GM23338 (cell line): Measurements from ENCODE around the gene POLE. TPM values are rescaled to one million over a fixed set of nuclear protein-coding genes. Genes with fewer than 3 reads are reported as not detected.

Experiments
- ATAC-seq: fragments of 200-7000 bp; cut with Tn5 transposase; 3 replicates; pipeline ENCODE4 v1.9.1; 2020
- DNase-seq: peaks from one replicate; pipeline ENCODE4 v3.0.0-alpha.2; 2015; ENCODE audit warnings: low spot score
- H2AFZ ChIP-seq: fragments of 200-600 bp; sonication (generic); 2 replicates; pipeline ENCODE4 v1.8.0; 2016; ENCODE audit warnings: antibody characterized with exemption, mild to moderate bottlenecking, moderate library complexity
- H3F3A ChIP-seq: fragments of 200-600 bp; sonication (generic); replicated peaks from 2 replicates; pipeline ENCODE4 v1.8.0; 2017; ENCODE audit warnings: antibody characterized with exemption, mixed run types, low read depth
- H3K27ac ChIP-seq: fragments of 200-600 bp; sonication (generic); 2 replicates; pipeline ENCODE4 v1.6.1; 2016; ENCODE audit warnings: low read depth
- H3K27me3 ChIP-seq: fragments of 200-600 bp; sonication (generic); 2 replicates; pipeline ENCODE4 v1.8.0; 2016; ENCODE audit warnings: mild to moderate bottlenecking, mixed run types, moderate library complexity; ENCODE audit not compliant: insufficient read depth
- H3K36me3 ChIP-seq: fragments of 200-600 bp; sonication (generic); 2 replicates; pipeline ENCODE4 v1.8.0; 2016; ENCODE audit warnings: mild to moderate bottlenecking; ENCODE audit not compliant: insufficient read depth
- H3K4me1 ChIP-seq: fragments of 200-600 bp; sonication (generic); 2 replicates; pipeline ENCODE4 v1.8.0; 2016; ENCODE audit warnings: mild to moderate bottlenecking, moderate library complexity; ENCODE audit not compliant: insufficient read depth
- H3K4me2 ChIP-seq: fragments of 200-600 bp; sonication (generic); 2 replicates; pipeline ENCODE4 v1.7.1; 2017; ENCODE audit warnings: mixed run types
- H3K4me3 ChIP-seq: fragments of 200-600 bp; sonication (generic); 2 replicates; pipeline ENCODE4 v1.6.1; 2016; ENCODE audit warnings: mixed run types
- H3K79me2 ChIP-seq: fragments of 200-600 bp; sonication (generic); replicated peaks from 2 replicates; pipeline ENCODE4 v1.8.0; 2017; ENCODE audit warnings: mild to moderate bottlenecking; ENCODE audit not compliant: insufficient read depth
- H3K9me2 ChIP-seq: fragments of 200-600 bp; sonication (generic); 2 replicates; pipeline ENCODE4 v1.8.0; 2017; ENCODE audit not compliant: insufficient read depth
- H4K20me1 ChIP-seq: fragments of 200-600 bp; sonication (generic); replicated peaks from 2 replicates; pipeline ENCODE4 v1.8.0; 2017; ENCODE audit warnings: mild to moderate bottlenecking; ENCODE audit not compliant: insufficient read depth
- H3K27ac Mint-ChIP-seq: 2 replicates; pipeline ENCODE4 v1.8.0; 2020; ENCODE audit warnings: inconsistent platforms, mild to moderate bottlenecking, moderate library complexity, mixed read lengths
- H3K27me3 Mint-ChIP-seq: 3 replicates; pipeline ENCODE4 v1.8.0; 2022; ENCODE audit warnings: low read depth, mild to moderate bottlenecking, moderate library complexity, mixed read lengths, inconsistent platforms; ENCODE audit not compliant: insufficient read depth, poor library complexity
- H3K36me3 Mint-ChIP-seq: 3 replicates; pipeline ENCODE4 v1.8.0; 2021; ENCODE audit warnings: low read depth, mild to moderate bottlenecking, inconsistent platforms, moderate library complexity, mixed read lengths
- H3K4me1 Mint-ChIP-seq: 3 replicates; pipeline ENCODE4 v1.8.0; 2020; ENCODE audit warnings: mild to moderate bottlenecking, inconsistent platforms, mixed read lengths
- H3K4me3 Mint-ChIP-seq: 3 replicates; pipeline ENCODE4 v1.8.0; 2021; ENCODE audit warnings: moderate library complexity, mild to moderate bottlenecking, inconsistent platforms, mixed read lengths
- H3K9me3 Mint-ChIP-seq: 3 replicates; pipeline ENCODE4 v1.8.0; 2020; ENCODE audit warnings: moderate library complexity, mild to moderate bottlenecking, inconsistent platforms, mixed read lengths
- CREB1 ChIP-seq: fragments of 250-450 bp; sonication (Bioruptor Pico); IDR thresholded peaks from 2 replicates; pipeline ENCODE4 v1.5.0; 2020; ENCODE audit warnings: low read depth, mild to moderate bottlenecking, moderate library complexity
- CTCF ChIP-seq, 2 experiments: fragments of 200-600 bp in 1 of 2; sonication (generic) in 1 of 2; conservative IDR thresholded peaks; 2 replicates each; pipeline versions ENCODE4 v1.5.1 to v1.6.1; 2016 to 2017; ENCODE audit warnings: antibody characterized with exemption in 2 of 2, low read depth in 2 of 2, mild to moderate bottlenecking in 2 of 2, moderate library complexity in 1 of 2
- EZH2 ChIP-seq: fragments of 200-600 bp; sonication (generic); IDR thresholded peaks from one replicate; pipeline ENCODE4 v1.8.0; 2017; ENCODE audit warnings: antibody characterized with exemption, mild to moderate bottlenecking, low read depth; ENCODE audit not compliant: unreplicated experiment
- EZH2phosphoT487 ChIP-seq: fragments of 200-600 bp; sonication (generic); IDR thresholded peaks from one replicate; pipeline ENCODE4 v1.8.1; 2018; ENCODE audit warnings: antibody characterized with exemption; ENCODE audit not compliant: unreplicated experiment
- JUNB ChIP-seq: IDR thresholded peaks from one replicate; pipeline ENCODE4 v1.6.1; 2016; ENCODE audit warnings: antibody characterized with exemption; ENCODE audit not compliant: unreplicated experiment
- NANOG ChIP-seq: IDR thresholded peaks from 2 replicates; pipeline ENCODE4 v1.6.1; 2016; ENCODE audit warnings: antibody characterized with exemption, borderline replicate concordance
- ZNF114 ChIP-seq: fragments of 250-450 bp; sonication (Bioruptor Pico); IDR thresholded peaks from 2 replicates; pipeline ENCODE4 v1.5.0; 2020; ENCODE audit warnings: mild to moderate bottlenecking, moderate library complexity
- ZNF331 ChIP-seq: fragments of 250-450 bp; sonication (Bioruptor Pico); IDR thresholded peaks from 2 replicates; pipeline ENCODE4 v1.5.0; 2020; ENCODE audit warnings: low read depth, mild to moderate bottlenecking, moderate library complexity
- ZNF462 ChIP-seq: fragments of 250-450 bp; sonication (Bioruptor Pico); IDR thresholded peaks from 2 replicates; pipeline ENCODE4 v1.5.0; 2020; ENCODE audit warnings: mild to moderate bottlenecking, moderate library complexity
- polyA plus RNA-seq: library from polyadenylated mRNA; unstranded; fragments of >200 nt; fragmentation: Nextera tagmentation; extraction: Ambion mirVana; gene quantifications from 2 replicates; pipeline ENCODE4 v1.2.1, GENCODE V29; 2016
- total RNA-seq: library from RNA; depleted of rRNA; stranded (reverse); fragments of >200 nt; shearing (Covaris generic); gene quantifications from 2 replicates; pipeline ENCODE4 v1.2.3, GENCODE V29; 2014
- TF ChIP-seq, protein P1 (sequence below): IDR thresholded peaks from one replicate; pipeline ENCODE4 v1.6.1; 2018; ENCODE audit warnings: antibody characterized with exemption; ENCODE audit not compliant: unreplicated experiment
- TF ChIP-seq, protein P2 (sequence below): IDR thresholded peaks from 2 replicates; pipeline ENCODE4 v1.6.1; 2016; ENCODE audit warnings: antibody characterized with exemption

POLE gene
- total and polyA plus RNA-seq, 2 experiments from 2014 or later = 33.6 to 125 TPM

DNA sequence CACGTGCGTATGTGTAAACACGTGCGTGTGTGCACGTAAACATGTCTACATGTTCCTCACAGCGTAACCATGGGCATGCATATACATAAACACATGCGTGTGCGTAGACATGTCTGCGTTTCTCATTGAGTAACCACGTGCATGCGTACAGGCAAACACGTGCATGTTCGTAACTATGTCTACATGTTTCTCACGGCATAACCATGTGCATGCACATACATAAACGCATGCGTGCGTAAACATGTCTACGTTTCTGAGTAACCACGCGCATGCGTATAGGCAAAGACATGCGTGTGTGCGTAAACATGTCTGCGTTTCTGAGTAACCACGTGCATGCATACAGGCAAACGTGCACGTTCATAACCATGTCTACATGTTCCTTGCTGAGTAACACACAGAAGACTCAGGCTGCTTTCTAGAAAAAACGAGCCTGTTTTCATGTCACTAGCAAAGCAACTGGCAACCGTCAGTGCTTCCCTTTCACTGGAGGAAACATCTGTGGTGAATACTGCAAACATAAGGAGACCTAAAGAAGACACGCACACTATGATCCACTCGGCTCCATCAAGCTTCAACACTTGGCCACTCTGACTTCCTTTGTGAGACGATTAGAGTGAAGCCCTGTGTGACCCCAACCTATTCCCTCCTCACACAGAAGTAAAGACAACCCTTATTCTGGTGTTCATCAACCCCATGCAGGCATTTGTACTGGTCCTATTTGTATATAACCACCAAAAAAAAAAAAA lies 28.8 kb downstream of the POLE start:
- no peak overlapping the region for H3K4me3 ChIP-seq
- no peaks in the 10 kb centered on the region for H3K79me2 ChIP-seq
- peaks cover 77% of the 10 kb centered on the region for H3K36me3 ChIP-seq
- H3K27ac Mint-ChIP-seq = no peak overlapping the region
- H3K4me1 ChIP-seq = no peaks in the 10 kb centered on the region
- no peaks in the 10 kb centered on the region for H3K27me3 ChIP-seq
- 0 out of 2 replicates have a peak, but pooled peaks cover 12% of the 10 kb centered on the region for H3F3A ChIP-seq
- H3K4me1 Mint-ChIP-seq = no peaks in the 10 kb centered on the region
- H3K27me3 Mint-ChIP-seq = peaks cover 2% of the 10 kb centered on the region
- peaks cover 6% of the 10 kb centered on the region for H4K20me1 ChIP-seq
- H3K9me2 ChIP-seq = no peaks in the 10 kb centered on the region
- H3K36me3 Mint-ChIP-seq = peaks cover 93% of the 10 kb centered on the region
- no peak overlapping the region for H3K4me3 Mint-ChIP-seq
- H3K4me2 ChIP-seq = no peak overlapping the region
- DNase-seq = no peak
- no peak overlapping the region for H3K27ac ChIP-seq
- no peak overlapping the region for H2AFZ ChIP-seq
- no peaks in the 10 kb centered on the region for H3K9me3 Mint-ChIP-seq
- TF ChIP-seq, protein P1, sequence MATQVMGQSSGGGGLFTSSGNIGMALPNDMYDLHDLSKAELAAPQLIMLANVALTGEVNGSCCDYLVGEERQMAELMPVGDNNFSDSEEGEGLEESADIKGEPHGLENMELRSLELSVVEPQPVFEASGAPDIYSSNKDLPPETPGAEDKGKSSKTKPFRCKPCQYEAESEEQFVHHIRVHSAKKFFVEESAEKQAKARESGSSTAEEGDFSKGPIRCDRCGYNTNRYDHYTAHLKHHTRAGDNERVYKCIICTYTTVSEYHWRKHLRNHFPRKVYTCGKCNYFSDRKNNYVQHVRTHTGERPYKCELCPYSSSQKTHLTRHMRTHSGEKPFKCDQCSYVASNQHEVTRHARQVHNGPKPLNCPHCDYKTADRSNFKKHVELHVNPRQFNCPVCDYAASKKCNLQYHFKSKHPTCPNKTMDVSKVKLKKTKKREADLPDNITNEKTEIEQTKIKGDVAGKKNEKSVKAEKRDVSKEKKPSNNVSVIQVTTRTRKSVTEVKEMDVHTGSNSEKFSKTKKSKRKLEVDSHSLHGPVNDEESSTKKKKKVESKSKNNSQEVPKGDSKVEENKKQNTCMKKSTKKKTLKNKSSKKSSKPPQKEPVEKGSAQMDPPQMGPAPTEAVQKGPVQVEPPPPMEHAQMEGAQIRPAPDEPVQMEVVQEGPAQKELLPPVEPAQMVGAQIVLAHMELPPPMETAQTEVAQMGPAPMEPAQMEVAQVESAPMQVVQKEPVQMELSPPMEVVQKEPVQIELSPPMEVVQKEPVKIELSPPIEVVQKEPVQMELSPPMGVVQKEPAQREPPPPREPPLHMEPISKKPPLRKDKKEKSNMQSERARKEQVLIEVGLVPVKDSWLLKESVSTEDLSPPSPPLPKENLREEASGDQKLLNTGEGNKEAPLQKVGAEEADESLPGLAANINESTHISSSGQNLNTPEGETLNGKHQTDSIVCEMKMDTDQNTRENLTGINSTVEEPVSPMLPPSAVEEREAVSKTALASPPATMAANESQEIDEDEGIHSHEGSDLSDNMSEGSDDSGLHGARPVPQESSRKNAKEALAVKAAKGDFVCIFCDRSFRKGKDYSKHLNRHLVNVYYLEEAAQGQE = no peak
- TF ChIP-seq ZNF114 (CRISPR knock-in tag) (no peak), EZH2 (no peak), ZNF331 (CRISPR knock-in tag) (no peak), EZH2phosphoT487 (no peak), CREB1 (CRISPR knock-in tag) (no peak), JUNB (no peak), NANOG (no peak), CTCF (conservative IDR thresholded peaks at IDR 0.05; ENCODE audit: low read depth in 2 of 2) (no peak), ZNF462 (CRISPR knock-in tag) (no peak)
- TF ChIP-seq, protein P2, sequence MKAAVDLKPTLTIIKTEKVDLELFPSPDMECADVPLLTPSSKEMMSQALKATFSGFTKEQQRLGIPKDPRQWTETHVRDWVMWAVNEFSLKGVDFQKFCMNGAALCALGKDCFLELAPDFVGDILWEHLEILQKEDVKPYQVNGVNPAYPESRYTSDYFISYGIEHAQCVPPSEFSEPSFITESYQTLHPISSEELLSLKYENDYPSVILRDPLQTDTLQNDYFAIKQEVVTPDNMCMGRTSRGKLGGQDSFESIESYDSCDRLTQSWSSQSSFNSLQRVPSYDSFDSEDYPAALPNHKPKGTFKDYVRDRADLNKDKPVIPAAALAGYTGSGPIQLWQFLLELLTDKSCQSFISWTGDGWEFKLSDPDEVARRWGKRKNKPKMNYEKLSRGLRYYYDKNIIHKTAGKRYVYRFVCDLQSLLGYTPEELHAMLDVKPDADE = no peak
- ATAC-seq = no peak
